SH-SY5Y (cell line): ENCODE measurements around the gene BUD13.

Experiments used
- GATA2 ChIP-seq: IDR thresholded peaks from 2 replicates; pipeline ENCODE4 v1.6.1; 2011; ENCODE audit warnings: mild to moderate bottlenecking, low read depth, low read length
- GATA3 ChIP-seq: IDR thresholded peaks from 2 replicates; pipeline ENCODE4 v1.6.1; 2011; ENCODE audit warnings: low read depth, mild to moderate bottlenecking, low read length, moderate library complexity

DNA sequence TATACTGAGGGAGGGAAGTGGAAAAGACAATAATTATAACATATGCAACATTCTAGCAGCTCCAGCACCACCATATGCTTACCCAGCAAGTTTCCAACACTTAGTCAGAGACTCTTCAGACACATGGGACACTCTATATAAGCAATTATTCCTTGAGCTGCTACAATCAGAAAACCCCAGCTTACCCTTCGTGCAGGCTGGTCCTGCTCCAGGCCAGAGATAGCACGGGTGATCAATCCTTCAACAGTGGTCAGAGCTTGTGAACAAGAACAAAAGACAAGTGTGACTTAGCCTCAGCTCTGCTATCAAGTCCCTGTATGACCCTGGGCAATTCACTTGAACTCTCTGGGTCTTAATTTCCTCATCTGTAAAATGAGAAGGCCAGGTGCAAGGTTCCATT lies 13.5 kb upstream of the BUD13 start:
- TF ChIP-seq GATA2 (no peak), GATA3 (no peak)
